HL-60 (cell line): ENCODE data around the gene FOXE3.

Experiments used
- DNase-seq, 2 experiments: peaks; one replicate each; pipeline ENCODE4 v3.0.0-alpha.2; 2010 to 2020; ENCODE audit warnings: low read depth in 1 of 2, low spot score in 1 of 2
- H3K27ac ChIP-seq: fragments of 250-450 bp; sonication (Bioruptor Pico); replicated peaks from 2 replicates; pipeline ENCODE4 v1.5.1; 2020; ENCODE audit warnings: mild to moderate bottlenecking, moderate library complexity
- H3K27me3 ChIP-seq: fragments of 250-450 bp; sonication (Bioruptor Pico); 2 replicates; pipeline ENCODE4 v1.5.1; 2021; ENCODE audit warnings: mild to moderate bottlenecking, moderate library complexity; ENCODE audit not compliant: insufficient read depth, poor library complexity, severe bottlenecking
- H3K4me3 ChIP-seq: replicated peaks from 2 replicates; pipeline ENCODE4 v1.5.1; 2011; ENCODE audit warnings: mild to moderate bottlenecking, control low read depth, low read length; ENCODE audit not compliant: insufficient read depth
- GABPA ChIP-seq: IDR thresholded peaks from 2 replicates; pipeline ENCODE4 v1.6.1; 2012; ENCODE audit warnings: low read depth
- POLR2AphosphoS5 ChIP-seq: IDR thresholded peaks from 2 replicates; pipeline ENCODE4 v1.6.1; 2012; ENCODE audit warnings: low read depth
- REST ChIP-seq: IDR thresholded peaks from 2 replicates; pipeline ENCODE4 v1.6.1; 2012; ENCODE audit warnings: low read depth; ENCODE audit not compliant: insufficient replicate concordance
- SPI1 ChIP-seq: IDR thresholded peaks from 2 replicates; pipeline ENCODE4 v1.6.1; 2012; ENCODE audit warnings: low read depth, mild to moderate bottlenecking, borderline replicate concordance
- TF ChIP-seq, protein P1 (sequence below): IDR thresholded peaks from one replicate; pipeline ENCODE4 v1.5.1; 2011; ENCODE audit warnings: low read length, control low read depth, inconsistent platforms; ENCODE audit not compliant: insufficient read depth

The FOXE3 gene

DNA sequence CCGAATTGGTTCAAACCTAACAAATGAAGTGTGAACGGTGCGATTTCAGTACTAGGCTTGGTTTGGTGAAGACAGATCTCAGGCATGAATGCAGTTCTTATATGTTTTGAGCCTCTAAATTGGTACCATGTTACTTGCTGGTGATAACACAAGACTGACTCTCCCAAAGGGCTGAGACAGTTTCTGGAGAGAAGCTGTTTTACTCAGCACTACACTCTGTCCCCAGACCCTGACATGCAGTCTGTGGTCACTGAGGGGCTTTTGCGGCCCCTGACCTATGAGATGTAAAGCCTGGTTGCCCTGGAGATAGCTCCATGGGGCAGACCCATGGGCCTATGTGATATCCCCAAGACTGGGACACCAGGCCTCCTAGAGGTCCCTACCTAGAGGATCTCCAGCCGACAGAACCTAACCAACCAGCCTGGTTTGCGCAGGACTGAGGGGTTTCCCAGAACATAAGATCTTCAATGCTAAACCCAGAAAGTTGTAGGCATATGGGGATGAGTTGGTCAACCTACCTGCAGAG is 19.4 kb upstream of the FOXE3 start:
- DNase-seq, result no peak
- Histone ChIP-seq H3K4me3 (no peak overlapping the region), H3K27ac (no peak overlapping the region), H3K27me3 (peaks cover 3% of the 10 kb centered on the region)
- TF ChIP-seq REST, result no peak
- TF ChIP-seq, protein P1, sequence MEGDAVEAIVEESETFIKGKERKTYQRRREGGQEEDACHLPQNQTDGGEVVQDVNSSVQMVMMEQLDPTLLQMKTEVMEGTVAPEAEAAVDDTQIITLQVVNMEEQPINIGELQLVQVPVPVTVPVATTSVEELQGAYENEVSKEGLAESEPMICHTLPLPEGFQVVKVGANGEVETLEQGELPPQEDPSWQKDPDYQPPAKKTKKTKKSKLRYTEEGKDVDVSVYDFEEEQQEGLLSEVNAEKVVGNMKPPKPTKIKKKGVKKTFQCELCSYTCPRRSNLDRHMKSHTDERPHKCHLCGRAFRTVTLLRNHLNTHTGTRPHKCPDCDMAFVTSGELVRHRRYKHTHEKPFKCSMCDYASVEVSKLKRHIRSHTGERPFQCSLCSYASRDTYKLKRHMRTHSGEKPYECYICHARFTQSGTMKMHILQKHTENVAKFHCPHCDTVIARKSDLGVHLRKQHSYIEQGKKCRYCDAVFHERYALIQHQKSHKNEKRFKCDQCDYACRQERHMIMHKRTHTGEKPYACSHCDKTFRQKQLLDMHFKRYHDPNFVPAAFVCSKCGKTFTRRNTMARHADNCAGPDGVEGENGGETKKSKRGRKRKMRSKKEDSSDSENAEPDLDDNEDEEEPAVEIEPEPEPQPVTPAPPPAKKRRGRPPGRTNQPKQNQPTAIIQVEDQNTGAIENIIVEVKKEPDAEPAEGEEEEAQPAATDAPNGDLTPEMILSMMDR, result no peak

DNA sequence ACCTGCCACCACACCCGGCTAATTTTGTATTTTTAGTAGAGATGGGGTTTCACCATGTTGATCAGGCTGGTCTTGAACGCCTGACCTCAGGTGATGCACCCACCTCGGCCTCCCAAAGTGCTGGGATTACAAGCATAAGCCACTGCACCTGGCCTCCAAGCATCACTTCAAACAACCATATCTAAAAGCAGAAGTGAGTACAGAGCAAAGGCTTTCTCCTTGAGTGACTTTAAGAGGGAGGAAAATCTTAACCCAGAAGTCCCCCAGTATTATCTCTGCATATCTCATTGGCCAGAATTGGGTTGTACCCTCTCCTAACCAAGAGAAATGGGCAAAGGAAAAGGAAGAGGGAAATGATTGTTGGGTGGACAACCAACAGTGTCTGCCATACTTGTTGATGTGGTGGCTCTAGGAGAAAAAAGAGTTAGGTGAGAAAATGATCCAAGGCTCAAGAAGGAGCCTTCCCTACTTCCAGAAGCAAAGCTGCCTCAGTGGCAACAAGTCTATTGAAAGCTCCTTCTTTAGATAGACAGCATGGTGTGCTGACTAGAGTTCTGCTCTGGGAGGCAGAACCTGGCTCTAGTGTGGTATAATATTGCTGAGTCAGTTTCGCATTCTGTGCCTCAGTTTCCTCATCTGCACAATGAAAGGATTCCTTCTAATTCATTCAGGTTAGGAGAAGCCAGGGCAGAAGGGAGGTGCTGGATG is 16.8 kb upstream of the FOXE3 start:
- DNase-seq, result no peak
- Histone ChIP-seq H3K27ac (no peak overlapping the region), H3K4me3 (no peak overlapping the region), H3K27me3 (peaks cover 3% of the 10 kb centered on the region)
- TF ChIP-seq SPI1 (0 out of 2 replicates have a peak, but pooled peaks have one; percentile 14), GABPA (no peak), REST (no peak)

DNA sequence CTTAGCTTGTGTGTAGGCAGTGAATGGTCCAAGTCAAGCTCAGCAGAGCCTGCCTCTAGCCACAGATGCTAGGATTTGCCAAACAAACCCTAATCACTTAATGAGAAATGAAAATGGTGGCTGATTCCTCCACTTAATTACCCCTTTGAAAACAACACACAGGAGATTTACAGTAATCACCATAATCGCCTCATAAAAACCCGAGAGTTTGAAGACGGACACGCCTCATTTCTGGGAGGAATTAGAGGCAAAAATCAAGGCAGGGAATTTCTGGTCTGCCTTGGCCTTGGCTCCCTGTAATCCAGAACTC is 16.3 kb upstream of the FOXE3 start:
- H3K27ac ChIP-seq, result no peak overlapping the region
- TF ChIP-seq REST (no peak), SPI1 (no peak)
- no peak for DNase-seq
- peaks cover 3% of the 10 kb centered on the region for H3K27me3 ChIP-seq
- no peak overlapping the region for H3K4me3 ChIP-seq

- TF ChIP-seq REST, result no peak
- no peak for TF ChIP-seq POLR2AphosphoS5
- TF ChIP-seq, protein P1, result no peak
- no peak for TF ChIP-seq SPI1
- no peak for TF ChIP-seq GABPA
- Histone ChIP-seq H3K27me3 (peaks cover 5% of the 10 kb centered on the region), H3K27ac (no peak overlapping the region), H3K4me3 (no peak overlapping the region)
- DNase-seq, result no peak
Measured at GRCh38 chr1:47401761-47402160, 14.3 kb upstream of the FOXE3 start.
